Raji (cell line): ENCODE data around the gene ENAH.

ENCODE experiments used
- POLR2A ChIP-seq: IDR thresholded peaks from 2 replicates; pipeline ENCODE4 v1.6.1; 2011; ENCODE audit warnings: low read depth, low read length, control low read depth; ENCODE audit not compliant: insufficient read depth

Gene ENAH

GRCh38 chr1:225657462-225657989 lies 4.6 kb upstream of the ENAH start:
- no peak for TF ChIP-seq POLR2A

DNA sequence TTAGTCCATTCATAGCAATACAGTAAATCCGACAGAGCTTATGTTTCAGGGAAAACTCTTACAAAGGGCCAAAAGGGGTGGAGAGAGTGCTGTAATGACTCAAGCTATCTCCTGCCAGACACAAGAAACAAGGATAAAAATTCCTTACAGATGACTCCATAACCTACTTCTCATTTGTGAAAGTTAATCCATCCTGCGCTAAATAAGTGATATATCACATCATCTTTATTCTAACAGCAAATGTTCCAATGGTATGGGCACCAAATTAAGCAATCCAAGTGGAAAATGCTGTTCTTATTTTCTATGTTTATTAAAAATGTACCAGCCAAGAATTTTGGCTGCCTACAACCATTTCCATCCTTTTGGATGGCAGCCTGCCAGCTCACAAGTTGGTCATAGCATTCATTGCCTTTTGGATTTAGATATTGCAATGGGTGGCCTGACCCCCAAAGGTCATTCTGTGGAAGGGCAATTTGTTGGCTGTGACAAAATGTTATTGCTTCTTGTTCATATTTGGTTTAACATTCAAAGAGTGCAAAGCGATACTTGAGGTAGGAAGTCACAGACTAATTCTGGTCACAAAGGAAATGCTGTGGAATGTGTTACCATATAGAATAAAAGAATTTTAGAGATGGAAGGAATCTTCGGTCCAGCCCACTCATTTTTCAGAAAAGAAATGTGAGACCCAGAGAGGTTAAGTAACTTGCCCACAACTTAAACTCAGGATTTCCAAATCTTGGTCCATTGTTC lies 2.8 kb upstream of the ENAH start:
- TF ChIP-seq POLR2A = no peak

GRCh38 chr1:225654688-225655508 lies 2.0 kb upstream of the ENAH start:
- no peak for TF ChIP-seq POLR2A

GRCh38 chr1:225654277-225654597 lies 1.3 kb upstream of the ENAH start:
- no peak for TF ChIP-seq POLR2A

DNA sequence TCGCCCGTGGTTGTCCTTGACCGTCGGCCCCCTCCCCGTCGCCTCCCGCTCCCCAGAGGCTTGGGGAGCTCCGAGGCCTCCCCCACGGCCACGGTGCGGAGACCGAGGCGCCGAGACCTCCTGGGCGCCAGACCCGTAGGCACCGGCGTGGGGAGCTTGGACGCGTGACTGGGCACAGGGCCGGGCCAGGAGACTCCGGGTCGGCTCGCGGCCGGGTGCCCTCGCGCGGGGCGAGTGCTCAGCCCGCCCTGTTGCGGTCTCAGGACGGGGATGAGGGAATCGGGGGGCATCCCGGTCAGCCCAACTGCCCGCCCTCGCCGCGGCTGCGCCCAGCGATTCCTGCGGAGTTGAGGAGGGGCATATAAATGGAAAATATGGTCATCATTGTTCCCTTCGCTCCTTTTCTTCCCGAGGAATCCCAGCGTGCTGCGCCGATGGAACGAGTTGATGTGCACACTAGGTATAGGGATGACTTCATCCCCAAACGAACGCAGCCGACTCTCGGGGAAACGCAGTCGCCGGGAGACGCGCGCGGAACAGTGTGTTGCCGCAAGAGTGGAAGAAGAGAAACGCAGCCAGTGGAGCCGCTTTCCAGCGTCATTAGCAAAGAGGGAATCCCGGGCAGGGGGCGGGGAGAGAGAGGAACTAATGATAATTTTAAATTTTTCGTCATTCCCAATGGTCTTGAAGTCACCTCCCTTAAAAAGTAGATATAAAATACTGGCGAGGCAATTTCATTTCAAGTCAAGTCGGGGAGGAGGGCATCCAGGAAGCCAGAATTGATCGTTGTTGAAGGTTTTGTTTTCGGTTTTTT lies 747 bp upstream of the ENAH start:
- no peak for TF ChIP-seq POLR2A

DNA sequence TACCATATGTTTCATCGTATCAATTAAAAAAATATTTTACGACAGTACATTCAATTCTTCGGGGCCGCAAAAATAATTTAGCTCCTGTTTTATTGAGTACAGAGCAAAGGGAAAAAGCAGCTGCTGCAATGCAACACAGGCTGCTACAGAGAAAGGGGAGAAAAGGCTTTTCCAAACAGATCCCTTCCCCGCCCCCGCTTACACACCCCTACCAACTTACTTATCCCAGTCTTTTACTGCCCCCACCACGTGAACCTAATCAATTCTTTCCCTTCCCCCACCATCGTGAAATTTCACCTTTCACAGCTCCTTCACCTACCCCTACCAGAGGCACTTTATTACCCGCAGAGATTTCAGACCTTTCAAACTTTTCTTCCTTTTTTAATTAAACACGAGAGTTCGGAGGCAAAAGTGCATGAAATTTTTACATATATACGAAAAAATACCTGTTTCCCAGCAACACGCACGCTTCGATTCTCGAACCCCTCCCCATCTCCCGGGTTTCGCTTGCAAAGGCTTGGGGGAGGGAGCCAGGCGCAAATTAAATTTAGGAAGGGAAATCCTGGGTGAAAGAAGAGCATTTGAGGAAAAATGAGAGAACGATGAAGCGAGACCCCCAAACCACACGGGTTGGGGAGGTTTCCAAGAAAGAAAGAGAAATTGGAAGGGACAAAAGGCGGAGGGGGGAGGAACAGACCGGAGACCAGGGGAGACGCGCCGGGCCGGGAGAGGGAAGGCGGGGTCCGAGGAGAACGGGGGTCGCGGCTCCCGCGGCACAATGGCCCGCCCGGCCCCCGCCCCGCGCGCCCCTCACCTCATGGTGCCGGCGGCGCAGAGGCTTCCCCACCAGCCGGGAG lies 823 bp downstream of the ENAH start:
- TF ChIP-seq POLR2A = no peak

DNA sequence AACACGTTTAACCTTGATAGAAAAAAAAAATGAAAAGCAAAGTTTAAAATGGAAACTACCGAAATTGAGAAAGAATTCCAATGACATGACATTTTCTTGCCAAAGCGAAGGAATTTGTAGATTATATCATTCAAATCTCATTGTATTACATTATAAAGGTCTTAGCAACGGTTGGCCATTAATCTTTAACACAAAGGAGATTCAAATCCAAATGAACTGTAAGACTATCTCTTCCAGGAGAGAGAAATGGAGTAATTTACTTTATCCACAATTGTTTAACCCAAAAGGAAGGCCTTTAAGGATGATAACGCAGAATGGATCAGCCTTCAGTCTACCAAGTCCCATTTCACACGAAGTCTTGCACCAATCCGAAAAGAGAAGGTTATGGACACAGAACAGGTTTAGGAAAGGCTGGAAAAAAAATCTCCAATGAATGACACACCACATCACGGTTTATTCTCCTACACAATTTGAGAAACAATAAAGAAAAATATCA lies 1.5 kb downstream of the ENAH start:
- TF ChIP-seq POLR2A = no peak

GRCh38 chr1:225650179-225650578 lies 2.7 kb downstream of the ENAH start:
- no peak for TF ChIP-seq POLR2A

DNA sequence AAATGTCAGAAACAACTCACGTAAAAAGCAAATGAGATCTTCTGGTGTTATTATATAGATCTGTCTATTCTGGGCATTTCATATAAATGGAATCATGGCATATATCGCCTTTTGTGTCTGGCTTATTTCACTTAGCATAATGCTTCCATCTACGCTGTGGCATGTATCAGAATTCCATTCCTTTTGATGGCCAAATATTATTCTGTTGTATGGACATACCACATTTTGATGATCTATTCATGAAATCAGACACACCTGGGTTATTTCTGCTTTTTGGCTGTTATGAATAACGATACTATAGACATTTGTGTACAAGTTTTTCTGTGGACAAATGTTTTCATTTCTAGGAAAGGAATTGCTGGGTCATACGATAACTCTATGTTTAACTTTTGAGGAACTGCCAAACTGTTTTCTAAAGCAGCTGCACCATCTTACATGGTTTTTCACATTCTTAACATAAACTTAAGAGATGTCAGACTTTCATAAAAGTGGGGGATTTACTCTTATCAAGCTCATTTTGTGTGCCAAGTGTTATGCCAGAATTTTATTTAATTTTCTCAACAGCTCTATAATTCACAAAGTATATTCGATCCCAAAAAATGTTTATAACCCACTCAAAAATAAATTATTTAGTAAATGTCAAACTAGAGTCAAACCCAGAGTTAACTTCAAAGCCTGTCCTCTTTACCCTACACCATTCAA lies 7.6 kb downstream of the ENAH start:
- TF ChIP-seq POLR2A = no peak

DNA sequence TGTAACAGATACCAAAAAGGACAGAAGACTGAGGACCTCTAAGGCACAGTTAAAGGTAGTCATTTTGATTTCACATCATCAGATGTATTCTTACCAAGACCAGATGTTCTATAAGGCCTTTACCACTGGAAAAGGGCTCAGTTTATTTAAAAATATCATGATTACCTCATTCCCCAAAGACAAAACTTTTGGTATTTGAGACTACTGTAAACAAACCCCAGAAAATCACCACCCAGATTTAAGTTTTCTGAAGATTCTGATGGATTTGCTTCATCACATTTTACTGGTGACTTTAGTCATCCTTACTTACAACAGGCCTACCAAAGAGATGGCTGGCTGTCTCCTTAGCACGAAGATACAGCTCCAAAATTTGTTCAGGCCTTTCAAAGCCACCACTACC lies 8.3 kb downstream of the ENAH start:
- no peak for TF ChIP-seq POLR2A

DNA sequence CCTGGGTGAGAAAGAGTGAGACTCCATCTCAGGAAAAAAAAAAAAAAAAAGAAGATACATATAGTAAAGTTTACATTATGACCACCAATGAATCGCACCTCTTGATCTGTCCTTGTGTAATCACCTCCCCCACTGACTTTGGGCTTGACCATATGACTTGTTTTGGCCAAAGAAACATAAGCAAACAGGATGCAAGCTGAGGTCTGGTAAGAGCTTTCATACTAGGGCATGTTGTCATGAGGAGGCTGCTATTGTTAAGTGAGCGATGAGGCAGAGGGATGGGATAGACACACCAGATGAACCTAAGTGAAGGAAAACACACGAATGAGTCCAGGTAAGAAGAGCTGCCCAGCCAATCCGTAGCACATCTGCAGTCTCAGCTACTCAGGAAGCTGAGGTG lies 10.7 kb downstream of the ENAH start:
- no peak for TF ChIP-seq POLR2A

DNA sequence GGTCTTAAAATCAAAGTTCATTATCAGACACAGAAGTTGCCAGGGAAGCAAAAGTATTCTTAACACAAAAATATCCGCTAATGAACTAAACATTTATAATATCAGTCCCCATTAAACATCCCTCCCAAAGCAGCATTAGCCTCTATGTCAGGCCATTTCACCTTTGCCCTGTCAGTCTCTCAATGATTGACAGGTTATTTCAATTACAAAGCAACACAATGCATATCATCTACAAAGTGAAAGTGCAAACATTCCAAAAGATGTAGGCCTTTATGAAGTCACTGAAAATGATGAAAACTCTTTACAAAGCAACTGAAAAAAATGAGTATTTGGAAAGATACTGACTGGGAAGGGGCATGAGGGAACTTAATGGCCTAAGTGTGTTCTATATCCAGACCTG lies 14.1 kb downstream of the ENAH start:
- TF ChIP-seq POLR2A = no peak

- no peak for TF ChIP-seq POLR2A
These were observed 15.2 kb downstream of the ENAH start for GRCh38 chr1:225637651-225638199.

DNA sequence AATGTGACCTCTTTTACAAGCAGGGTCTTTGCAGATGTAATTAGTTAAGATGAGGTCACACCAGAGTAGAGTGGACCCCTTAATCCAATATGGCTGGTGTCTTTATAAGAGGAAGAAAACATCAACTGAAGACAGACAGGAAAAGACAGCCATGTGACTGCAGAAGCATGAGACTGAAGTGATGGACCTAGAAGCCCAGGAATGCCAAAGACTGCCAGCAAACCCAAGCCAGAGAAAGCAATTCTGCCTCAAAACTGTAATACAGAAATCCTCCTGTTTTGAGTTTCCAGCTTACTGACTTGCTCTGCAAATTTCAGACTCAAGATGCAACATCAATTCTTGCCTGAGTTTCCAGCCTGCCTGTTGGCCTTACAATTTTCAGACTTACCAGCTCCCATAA lies 17.3 kb downstream of the ENAH start:
- TF ChIP-seq POLR2A = no peak

DNA sequence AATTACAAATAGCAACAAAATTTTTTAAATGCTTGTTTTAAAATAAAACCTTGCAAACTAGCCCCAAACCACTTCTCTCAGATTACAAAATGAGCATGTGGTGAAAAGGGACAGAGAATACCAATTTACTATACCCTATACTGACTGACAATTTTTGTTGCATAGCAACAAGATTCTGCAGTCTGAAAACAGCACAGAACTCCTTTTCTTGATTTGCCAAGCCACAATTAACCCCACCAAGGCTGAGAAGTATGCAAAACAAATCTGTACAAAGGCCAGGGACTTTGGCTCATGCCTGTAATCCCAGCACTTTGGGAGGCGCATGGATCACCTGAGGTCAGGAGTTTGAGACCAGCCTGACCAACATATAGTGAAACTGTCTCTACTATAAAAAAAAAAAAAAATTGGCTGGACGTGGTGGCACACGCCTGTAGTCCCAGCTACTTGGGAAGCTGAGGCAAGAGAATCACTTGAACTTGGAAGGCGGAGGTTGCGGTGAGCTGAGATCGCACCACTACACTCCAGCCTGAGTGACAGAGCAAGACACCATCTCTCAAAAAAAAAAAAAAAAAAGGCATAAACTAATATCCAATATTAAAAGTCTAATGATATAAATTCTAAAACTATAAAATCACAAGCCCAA lies 21.8 kb downstream of the ENAH start:
- no peak for TF ChIP-seq POLR2A
